Cerebellar cortex (tissue), 1 donor: ENCODE measurements around the gene PGAP3.

Source experiments
- DNase-seq: peaks from one replicate; pipeline ENCODE4 v3.0.0-alpha.2; 2015; ENCODE audit warnings: low spot score

The PGAP3 gene

DNA sequence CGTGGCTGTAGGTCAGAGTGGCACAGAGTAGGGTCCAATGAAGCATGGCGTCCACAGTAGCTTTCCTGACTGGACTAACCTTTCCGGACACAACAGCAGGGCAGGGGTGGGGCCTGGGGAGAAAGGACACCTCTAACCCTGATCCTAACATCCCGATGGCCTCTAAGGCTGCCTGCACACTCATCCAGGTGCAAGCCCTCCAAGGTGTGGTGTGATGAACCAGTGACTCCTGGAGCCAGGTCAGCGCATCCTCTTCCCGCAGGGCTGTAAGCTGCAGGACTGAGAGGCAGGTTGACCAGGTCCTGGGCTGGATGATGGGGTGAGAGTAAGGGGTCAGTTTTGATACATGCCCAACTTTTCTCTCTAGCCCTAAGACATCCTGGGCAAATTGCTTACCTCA, 8.9 kb upstream of the PGAP3 start:
- DNase-seq = no peak

DNA sequence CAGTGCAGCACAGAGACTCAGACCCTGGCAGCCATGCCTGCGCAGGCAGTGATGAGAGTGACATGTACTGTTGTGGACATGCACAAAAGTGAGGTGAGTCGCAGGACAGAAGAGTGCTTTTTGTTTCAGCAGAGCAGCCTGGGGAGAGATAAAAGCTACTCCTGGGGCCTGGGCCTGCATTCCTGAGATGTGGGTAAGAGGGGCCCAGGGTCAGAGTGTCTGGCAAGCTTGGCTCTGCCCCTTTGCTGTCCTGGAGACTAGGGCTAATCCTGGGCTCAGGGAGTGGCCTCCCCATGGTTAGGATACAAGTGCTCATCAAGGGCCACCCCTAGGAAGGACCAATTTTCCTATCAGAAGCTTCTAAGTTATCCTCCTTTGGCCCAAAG, 7.2 kb upstream of the PGAP3 start:
- no peak for DNase-seq

DNA sequence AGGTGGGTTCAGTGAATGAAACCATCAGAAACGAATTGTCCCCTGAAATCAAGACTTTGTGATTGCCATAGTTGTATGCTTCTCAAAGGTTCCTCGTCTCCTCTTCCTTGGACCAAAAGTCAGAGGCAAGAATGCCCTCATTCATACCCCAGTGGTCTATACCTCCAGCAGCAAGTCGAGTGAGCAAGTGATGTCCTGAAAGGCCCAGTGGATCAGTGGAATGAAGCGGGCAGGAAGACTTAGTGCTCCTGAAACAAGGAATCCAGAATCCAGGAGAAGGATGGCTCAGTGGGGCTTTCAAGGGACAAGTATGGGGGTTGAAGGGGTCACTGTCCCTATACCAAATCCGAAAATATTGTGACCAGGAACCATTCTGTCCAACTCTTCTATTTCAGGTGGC, 6.7 kb upstream of the PGAP3 start:
- no peak for DNase-seq

DNA sequence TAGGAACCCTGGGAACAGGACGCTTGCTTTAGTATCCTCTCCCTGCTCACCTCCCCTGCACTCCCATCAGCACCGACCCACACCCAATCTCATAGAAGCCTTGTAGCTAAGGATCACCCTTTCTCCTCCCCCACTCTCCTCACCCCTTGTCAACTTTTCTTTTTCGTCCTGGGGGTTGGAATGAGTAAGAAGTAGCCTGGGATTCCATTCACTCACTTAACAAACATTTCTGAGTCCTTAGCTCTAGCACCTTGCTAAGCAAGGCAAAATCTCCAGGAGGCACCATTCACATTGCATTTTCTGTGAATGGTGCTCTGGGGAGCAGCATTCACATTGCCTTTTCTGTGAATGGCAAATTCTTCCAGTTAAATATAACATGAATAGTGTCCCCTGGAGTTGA, 1.1 kb upstream of the PGAP3 start:
- DNase-seq = no peak

DNA sequence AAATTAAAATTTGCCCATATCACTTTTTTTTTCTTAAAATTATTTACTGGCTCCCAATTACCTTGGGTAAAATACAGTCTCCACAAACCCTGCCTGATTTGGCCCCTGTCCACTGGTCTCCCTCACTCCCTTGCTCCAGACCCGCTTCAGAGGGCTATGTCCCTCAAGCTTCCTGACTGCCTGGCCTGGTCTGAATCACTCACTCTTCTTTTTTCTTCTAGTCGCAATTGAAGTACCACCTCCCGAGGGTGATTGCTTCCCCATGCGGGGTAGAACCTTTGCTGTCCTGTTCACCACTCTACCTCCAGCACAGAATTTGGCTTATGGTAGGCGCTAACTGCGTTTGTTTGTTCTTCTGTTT, 598 bp upstream of the PGAP3 start:
- no peak for DNase-seq

DNA sequence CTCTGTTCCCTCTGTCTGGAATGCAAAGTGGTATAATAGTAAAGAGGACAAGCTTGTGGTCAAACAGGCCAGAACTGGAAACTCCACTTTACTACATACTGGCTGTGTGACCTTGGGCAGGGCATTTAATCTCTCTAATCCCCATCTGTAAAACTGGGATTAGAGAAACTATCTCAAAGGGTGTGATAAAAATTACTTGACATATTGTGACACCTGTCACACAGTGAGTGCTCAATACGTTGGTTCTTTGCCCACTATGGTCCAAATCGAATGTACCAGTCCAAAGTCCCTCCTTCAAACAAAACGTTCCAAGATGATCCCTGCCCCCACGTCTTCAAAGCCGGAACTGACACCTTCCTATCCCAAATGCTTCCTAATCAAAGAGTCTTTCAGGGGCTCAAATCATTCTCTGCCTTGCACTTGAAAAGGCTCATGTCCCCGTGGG, 734 bp downstream of the PGAP3 start:
- no peak for DNase-seq

DNA sequence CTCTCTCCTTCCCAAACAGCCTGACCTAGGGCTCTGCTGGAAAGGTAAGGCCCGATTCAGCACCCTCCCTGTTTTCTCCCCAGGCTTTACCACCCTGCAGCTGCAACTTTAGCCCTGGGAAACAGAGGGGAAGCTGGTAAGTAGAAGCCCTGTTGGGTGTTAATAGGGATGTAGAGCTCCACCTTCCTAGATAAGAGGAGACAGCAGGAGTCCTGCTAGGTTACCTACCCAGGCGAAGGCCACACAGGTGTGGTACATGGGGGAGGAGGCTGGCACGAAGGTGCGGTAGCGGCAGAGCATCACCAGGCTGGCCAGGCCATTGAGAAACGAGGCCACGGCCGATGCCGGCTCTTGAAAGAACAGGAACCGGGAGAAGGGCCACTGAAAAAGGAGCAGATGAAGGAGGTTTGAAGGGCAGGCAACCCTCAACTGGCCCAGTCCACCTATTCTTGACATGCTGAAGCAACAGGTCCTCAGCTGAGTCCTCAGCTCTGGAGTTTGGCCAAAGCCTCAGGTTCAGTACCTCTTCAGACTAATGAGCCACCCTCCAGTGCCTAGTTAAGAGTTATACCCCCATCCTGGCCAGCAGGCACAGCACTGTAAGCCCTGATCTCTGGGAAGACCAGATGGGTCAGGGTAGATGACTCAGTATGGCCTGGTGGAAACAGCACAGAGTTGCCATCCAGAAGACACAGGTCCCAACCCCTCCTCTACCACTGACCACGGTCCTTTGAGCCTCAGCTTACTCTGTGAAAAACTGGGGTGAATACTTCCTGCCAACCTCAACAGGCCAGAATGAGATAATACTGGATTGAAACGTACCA, 3.3 kb downstream of the PGAP3 start:
- DNase-seq = no peak

DNA sequence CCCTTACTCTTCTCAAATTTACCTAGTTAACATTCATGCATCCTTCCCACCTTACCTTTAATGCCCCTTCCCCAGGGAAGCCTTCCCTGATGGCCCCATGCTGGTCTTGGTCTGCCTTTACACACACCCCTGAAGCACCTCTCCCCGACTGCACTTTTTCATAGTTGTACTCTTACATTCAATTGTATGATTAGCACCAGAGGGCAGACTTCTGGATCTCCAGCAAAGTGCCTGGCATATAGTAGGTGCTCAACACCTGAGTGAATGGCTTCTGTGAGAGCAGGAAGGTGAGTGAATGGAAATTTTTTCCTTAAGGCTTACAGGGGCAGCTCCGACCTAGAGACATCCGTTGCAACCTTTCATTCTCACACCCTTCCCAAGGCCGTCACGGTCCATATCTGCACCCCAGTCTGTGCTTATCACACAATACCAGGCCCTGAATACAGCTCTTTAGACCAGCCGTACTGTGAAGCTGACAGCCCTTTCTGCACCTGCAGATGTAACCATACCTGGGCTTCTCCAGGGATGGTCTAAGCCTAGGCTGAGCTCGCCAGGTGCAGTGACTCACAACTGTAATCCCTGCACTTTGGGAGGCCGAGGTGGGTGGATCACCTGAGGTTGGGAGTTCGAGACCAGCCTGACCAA, 4.4 kb downstream of the PGAP3 start:
- no peak for DNase-seq

DNA sequence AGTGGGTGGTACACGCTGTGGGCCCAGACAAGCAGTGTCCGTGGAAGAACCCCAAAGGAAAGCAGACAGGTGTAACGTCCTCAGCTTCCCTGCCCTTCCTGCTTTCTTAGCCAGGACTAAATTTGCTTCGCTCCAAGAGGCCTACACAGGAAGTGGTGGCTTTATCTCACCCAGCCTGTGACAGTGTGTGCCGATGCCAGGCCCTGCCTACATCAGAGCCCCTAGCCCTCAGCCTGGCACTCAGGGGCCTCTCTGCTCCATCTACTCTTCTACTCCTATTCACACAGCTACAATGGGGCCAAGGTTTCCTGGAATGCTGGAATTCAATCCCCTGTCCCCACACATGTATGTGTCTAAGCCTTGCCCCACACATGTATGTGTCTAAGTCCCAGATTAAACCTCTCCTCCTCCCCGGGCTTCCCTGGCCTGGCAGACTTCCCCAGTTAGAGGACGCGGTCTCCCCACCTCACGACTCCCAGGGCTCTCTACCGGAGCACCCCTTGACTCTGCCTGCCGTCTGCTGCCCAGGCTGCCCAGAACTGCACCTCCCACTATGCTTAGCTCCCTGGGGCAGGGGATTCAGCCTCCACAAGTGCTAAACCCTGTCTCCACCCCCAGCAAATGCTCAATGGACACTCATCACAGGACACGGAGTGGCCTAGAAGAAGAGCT, 8.2 kb downstream of the PGAP3 start:
- DNase-seq = no peak

DNA sequence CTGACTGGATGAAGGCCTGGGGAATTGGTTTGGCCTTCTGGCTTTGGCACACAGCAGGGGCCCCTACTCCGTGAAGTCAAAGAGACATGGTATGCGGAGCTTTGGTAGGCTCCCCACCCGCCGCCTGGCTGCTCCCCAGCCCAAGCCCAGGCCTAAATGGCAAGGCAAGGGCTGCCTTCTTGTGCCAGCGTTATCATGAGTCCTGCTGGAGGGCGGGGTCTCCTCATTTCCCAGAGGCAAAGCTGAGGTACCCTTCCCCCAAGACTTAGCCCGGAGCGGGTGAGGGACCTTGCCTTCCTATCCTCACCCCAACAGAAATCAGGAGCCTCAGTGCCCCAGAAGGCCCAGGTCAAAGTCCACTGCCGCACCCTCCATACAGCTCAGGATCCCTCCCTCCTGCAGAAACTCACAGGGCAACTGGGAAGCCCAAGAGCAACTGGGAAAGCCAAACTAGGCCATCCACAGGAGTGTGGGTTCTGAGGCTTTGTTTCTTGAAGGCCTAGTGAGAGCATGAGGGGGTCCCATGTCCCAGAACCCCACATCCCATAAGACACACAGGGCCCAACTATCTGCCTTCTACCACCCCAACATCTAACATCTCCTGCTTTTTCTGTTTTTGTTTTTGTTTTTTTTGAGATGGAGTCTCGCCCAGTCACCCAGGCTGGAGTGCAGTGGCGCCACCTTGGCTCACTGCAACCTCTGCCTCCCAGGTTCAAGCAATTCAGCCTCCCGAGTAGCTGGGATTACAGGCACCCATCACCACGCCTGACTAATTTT, 9.3 kb downstream of the PGAP3 start:
- DNase-seq = no peak

DNA sequence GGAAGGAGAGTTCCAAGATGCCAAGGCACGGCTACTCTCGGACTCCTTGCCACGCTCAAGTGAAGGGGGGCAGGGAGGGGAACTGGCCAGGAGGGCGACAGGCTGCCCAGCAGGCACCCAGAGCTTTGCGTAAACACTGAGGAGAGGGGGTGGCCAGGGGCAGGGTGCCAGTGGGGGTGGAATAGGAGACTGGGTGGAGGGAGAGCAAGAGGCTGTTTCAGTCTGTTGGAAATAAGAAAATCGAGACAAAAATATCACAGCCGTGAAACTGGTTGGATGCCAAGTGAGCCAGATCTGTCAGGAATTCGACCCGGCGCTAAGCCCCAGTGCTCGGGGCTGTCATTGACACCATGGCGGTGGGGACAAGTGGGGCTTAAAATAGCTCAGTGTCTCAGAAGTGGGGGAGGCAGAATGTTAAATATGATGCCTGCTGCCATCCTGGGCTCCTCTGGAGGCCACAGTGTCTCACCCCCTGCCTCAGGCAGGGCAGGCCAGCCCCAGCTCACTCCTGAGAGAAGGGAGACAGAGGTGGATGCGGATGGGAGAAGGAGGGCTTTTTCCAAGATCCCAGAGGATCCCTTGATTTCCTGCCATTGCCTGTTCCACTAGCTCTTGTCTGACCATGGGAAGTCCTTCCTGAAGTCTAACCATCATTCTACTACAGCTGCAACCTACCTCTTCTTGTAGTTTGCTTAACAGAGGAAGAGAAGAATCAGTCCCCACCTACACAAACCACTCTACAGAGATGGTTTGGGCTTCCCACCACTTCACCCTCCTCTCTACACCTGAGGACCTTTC, 10.1 kb downstream of the PGAP3 start:
- DNase-seq = no peak

DNA sequence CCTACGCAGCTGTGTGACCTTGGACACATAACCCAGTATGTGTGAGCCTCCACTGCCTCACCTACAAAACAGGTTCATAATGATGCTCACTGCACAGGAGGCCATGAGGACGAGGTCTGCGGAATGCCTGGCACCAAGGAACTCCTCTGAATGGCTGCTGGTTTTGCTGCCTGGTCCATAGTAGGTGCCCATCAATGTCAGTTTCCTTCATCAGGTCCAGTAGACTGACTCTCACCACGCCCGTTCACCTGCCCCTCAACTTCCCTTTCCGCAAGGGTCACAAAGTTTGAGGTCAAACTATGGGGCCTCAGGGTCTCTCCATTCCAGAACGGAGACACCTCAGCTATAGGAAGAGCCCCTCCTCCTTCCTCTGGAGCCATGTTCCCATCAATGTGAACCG, 10.8 kb downstream of the PGAP3 start:
- DNase-seq = no peak

DNA sequence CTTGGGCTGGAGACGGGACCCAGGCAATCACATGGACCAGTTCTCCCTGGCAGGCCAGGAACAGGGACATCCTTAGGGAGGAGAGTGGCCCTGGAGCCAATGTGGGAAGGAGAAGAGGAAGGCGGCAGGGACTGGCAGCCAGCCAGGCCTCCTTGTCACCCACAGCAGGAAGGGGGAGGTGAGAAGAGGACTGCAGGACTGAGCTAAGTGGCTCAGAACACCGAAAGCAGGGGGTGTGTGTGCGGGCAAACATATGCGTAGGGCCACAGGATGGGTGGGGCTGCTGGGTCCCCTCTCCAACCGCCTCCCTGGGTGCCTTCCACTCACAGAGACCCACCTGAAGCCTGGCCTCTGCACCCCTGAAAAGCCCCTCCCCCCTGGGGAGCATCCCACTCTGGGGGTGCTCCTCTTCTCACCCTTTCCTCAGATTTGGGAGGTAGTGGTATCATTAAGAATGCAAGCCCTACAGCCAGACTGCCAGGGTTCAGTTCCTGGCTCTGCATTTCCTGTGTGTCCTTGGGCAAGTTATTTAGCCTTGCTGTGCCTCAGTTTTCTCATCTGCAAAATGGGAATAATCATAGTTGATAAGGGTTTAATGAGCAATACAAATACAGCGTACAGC, 11.5 kb downstream of the PGAP3 start:
- DNase-seq = no peak

DNA sequence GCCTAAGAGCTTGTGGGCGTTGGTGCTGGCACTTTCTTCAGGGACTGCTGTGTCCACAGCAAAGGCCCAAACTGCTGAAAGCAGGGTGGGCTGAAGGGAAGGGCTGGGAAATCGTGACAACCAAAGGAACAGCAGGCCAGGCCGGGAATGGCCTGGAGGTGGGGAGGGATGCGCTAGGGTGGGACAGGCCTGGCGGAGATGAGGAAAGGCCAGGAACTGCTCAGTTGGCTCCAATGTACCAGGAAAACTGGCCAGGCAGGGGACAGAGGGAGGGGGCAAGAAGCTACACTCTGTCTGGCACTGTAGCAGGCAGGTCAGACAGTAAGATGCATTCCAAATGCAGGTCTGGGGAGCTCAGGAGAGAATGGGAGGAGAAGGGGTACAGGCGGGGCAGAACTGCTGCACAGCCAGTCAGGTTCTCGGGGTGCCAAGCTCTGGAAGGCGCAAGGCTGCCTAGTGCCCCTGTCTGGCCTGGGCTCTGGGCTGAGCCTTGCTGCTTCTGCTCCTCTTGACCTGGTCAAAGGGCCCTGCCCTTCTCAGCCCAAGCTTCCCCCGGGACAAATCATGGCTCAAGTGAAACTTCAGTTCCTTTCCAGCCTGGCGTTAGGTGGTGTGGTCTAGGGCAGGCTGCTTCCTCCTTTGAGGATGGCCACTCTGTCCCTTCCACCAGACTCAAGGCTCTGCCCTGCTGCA, 12.3 kb downstream of the PGAP3 start:
- no peak for DNase-seq

DNA sequence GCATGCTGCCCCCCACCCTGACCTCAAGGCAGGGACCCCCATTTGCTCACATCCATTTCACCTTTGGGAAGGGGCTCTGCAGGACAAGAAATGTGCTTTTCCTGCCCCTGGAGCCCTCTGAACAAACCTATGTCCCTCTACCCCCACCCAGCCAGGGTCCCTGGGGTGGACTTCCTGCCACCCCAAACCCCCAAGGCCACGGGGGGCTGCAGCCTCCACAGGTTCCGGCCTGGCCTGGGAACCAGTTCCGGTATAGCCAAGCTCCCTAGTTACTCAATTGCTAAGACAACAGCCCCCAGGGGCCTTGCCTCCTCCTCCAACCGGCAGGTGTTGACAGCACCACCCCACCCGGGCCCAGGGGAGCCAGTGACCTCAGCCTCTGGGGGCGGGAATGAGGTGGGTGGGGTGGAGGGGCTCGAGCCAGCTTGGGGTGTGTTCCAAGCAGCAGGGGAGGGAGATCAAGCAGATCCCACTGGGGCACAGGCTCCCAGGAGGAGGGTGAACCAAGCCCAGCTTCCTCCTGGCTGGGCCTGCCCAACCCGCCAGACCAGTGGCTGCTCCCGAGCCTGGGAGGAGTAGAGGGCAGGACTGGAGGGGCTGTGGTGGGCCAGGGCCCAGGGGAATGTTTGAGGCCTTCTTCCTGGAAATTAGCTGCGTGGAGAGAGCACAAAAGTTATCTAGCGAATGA, 13.0 kb downstream of the PGAP3 start:
- DNase-seq = no peak

DNA sequence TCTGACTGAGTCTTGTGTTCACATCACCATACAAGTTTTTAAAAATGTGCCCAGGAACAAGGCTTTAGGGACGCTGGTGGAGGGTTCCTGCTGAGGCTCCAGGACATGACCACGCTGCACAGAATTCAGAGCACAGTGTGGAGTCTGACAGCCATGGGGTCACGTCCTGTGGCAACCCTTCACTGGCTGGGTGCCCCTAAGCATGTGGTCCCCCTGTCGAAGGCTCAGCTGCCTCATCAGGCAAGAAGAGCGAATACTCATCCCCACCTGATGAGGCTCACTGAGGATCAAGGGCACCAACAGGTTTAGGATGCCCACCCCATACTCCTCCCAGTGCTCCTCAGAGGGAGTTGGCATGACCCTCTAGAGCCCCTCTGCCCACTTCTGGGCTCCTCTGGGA, 13.7 kb downstream of the PGAP3 start:
- DNase-seq = no peak

DNA sequence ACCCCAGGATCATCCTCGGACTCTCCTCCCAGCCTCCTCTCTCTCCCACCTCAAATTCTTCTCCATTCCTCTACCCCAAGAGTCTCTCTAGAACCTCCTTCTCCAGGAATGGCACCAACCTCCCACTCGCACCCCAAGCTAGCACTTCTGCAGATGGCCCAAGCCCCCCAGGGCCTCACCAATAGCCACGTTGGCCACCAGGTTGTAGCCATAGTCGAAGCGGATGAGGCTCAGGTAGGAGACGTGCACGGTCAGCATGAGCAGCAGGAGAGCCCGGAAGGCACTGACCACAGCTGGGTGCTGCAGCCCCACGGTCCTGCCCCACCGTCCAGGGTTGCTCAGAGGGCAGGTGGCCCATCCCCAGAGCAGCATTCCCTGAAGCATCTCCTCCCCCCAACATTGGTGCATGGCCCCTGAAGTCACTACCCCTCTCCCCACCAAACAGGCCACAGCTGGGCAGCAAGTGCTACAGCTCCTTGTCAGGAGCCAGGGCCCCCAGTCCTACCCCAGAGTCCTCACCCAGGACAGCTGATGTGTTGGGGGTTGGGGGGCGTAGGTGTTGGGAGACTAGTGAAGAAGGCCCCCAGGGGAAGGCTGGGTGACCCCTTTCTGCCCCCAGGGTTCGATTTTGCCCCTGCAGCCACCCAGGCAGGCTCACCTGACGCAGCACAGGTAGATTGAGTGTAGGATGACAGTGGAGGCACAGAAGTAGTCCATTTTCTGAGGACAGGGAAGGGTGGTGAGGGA, 14.3 kb downstream of the PGAP3 start:
- no peak for DNase-seq

DNA sequence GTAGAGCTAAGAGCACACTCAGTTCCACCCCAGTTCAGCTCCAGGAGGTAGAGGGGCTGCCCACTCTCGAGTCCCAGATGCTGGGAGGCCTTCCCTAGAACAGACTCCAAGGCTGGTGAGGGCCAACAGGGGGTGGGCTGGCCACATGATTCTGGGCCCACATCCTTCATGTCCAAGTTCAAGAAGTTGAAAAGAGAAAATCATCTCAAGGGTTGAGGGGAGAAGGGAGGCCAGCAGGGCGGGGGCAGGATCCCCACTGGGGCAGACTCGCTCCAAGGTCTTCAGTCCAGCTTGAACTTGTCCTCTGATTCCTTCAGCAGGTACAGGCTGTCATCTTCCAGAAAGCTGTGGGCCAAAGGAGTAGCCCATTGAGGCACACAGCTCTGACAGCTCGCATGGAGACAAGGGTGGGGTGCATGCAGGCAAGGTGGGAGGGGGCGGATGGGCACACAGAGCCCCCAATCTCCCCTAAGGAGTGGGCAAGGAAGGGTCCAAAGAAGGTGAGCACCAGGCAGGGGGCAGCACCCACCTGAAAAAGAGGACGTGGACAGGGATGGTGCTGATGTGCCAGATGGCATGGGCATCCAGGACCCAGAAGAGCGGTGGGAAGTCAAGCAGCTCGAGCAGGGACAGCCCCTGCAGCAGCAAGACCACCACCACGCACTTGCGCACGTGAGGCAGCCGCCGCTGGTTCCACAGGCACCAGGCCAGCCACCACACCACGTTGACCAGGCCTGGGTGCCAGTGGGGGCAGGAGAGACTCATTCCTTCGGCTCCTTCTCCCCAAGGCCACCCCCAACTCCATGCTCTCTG, 15.1 kb downstream of the PGAP3 start:
- DNase-seq = no peak
